Measurements from ENCODE around the gene ATXN10.

- TF ChIP-seq, protein P1, sequence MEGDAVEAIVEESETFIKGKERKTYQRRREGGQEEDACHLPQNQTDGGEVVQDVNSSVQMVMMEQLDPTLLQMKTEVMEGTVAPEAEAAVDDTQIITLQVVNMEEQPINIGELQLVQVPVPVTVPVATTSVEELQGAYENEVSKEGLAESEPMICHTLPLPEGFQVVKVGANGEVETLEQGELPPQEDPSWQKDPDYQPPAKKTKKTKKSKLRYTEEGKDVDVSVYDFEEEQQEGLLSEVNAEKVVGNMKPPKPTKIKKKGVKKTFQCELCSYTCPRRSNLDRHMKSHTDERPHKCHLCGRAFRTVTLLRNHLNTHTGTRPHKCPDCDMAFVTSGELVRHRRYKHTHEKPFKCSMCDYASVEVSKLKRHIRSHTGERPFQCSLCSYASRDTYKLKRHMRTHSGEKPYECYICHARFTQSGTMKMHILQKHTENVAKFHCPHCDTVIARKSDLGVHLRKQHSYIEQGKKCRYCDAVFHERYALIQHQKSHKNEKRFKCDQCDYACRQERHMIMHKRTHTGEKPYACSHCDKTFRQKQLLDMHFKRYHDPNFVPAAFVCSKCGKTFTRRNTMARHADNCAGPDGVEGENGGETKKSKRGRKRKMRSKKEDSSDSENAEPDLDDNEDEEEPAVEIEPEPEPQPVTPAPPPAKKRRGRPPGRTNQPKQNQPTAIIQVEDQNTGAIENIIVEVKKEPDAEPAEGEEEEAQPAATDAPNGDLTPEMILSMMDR (IDR thresholded peaks at IDR 0.05; ENCODE audit: low read depth, low read length) = peak; percentile 24; the same call in 1 of the 2 replicates
- TF ChIP-seq EZH2phosphoT487 (IDR thresholded peaks at IDR 0.05; ENCODE audit: low read depth) = no peak
These were observed 60.3 kb downstream of the ATXN10 start for GRCh38 chr22:45731798-45732495.

All from OCI-LY3 (cell line).